ENCODE results near the gene GARS1.
"Not testable (repeated sequence)": the region's sequence is repeated elsewhere in the genome, so short reads cannot be mapped to it uniquely, and the experiment has no call there.

GARS1 gene, protein sequence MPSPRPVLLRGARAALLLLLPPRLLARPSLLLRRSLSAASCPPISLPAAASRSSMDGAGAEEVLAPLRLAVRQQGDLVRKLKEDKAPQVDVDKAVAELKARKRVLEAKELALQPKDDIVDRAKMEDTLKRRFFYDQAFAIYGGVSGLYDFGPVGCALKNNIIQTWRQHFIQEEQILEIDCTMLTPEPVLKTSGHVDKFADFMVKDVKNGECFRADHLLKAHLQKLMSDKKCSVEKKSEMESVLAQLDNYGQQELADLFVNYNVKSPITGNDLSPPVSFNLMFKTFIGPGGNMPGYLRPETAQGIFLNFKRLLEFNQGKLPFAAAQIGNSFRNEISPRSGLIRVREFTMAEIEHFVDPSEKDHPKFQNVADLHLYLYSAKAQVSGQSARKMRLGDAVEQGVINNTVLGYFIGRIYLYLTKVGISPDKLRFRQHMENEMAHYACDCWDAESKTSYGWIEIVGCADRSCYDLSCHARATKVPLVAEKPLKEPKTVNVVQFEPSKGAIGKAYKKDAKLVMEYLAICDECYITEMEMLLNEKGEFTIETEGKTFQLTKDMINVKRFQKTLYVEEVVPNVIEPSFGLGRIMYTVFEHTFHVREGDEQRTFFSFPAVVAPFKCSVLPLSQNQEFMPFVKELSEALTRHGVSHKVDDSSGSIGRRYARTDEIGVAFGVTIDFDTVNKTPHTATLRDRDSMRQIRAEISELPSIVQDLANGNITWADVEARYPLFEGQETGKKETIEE

GRCh38 chr7:30594540-30595435, at the start of gene GARS1:
Gene GARS1 (plus strand): TSS chr7:30594878. CDS start chr7:30594922, 44 bp downstream.
- peak; percentile 81 for DNase-seq (ENCODE audit: low spot score)

DNA sequence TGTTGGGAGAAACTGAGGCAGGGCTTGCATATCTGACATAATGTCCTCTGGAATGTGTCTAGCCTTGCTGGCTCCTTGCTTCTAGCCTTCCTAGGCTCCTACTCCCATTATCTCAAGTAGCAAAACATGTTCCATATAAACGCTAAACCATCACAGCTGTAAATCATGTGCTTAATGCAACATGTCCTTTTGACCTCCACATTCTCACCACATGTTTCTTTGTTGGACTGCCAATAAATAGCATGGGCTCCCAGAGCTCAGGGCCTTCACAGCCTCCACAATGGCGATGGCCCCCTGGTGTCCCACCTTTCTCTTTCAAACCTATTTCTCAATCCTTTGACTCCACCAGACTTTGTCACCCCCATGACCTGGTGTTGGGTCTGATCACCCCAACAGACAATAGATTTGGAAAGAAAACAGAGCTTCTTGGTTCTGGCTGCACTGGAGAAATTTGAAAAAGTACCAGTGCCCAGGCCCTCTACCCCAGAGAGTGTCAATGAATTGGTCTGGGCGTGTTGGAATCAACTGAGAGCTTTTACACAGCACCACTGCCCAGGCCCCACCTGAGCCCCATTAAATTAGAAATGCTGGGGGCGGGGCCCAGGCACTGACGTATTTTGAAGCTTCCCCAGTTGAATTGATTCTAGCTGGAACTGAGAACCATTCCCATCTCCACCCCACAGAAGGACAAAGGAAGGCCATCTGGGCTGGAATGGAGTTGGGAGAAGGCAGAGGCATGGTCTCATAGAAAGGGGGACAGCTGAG, 48.7 kb upstream of the GARS1 start:
- no peak for DNase-seq (ENCODE audit: low spot score)

GRCh38 chr7:30546596-30546995, 48.1 kb upstream of the GARS1 start:
- no peak for DNase-seq (ENCODE audit: low spot score)

DNA sequence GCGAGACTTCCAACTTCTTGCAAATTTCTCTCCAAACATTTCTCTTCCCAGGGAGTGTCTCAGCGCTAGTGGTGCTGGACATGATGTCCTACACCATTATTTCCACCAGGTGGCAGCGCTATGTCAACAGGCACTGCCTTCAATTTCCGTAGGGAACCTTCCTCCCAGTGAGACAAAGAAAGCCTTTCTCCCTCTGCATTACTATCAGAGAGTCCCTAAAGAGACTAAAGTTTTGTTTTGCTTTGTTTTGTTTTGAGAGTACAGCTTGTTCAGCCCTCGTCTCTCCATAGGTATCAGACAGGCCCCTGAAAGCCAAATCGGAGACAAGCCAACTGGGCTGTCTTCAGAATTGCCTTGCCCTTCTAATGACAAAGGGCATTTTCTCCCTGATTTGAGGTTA, 45.8 kb upstream of the GARS1 start:
- peak; percentile 86 for DNase-seq (ENCODE audit: low spot score)

DNA sequence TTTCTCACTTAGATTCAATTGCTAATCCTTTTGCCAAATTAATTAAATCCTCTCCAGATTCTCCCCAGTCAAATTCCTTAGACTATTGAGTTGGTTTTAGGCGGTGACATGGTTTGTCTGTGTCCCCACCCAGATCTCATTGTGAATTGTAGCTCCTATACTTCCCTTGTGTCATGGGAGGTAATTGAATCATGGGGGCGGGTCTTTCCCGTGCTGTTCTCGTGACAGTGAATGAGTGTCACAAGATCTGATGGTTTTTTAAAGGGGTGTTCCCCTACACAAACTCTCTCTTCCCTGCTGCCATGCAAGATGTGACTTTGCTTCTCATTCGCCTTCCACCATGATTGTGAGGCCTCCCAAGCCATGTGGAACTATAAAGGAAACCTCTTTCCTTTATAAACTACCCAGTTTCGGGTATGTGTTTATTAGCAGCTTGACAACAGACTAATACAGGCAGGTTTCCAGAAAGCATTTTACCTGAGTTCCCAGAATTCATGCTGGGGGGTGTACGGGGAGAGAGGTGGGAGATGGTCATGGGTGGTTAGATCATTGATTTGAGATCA, 44.7 kb upstream of the GARS1 start:
- no peak for DNase-seq (ENCODE audit: low spot score)

DNA sequence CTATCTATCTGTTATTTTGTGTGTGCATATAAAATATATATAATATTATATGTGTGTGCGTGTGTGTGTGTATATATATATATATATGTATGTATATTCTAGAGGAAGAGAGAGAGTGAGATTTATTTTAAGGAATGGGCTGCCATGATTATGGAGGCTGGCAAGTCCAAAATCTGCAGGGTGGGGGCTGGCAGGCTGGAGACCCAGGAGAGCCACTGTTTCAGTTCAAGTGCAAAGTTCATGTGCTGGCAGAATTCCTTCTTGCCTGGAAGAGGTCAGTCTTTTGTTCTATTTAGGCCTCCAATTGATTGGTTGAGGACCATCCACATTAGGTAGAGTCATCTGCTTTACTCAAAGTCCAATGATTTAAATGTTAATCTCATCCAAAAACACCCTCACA, 42.3 kb upstream of the GARS1 start:
- DNase-seq (ENCODE audit: low spot score): no peak

DNA sequence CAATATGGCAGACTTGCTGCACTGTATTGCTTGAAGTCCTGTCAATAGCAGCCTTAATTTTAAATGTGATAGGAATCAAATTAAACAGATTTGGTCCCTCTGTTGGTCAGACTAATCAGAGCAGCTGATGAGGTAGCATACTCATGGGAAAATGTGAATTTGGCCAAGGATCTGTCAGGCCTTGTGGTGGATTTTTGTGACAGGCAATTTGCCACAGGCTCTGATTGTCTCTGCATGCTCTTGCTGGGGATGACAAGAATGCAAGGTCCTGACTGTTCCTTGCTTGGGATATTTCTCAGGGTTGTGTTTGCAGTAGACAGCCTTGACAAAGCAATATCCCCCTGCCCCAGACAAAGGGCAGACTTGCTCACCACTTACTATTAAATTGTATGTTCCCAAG, 41.5 kb upstream of the GARS1 start:
- DNase-seq (ENCODE audit: low spot score): no peak

DNA sequence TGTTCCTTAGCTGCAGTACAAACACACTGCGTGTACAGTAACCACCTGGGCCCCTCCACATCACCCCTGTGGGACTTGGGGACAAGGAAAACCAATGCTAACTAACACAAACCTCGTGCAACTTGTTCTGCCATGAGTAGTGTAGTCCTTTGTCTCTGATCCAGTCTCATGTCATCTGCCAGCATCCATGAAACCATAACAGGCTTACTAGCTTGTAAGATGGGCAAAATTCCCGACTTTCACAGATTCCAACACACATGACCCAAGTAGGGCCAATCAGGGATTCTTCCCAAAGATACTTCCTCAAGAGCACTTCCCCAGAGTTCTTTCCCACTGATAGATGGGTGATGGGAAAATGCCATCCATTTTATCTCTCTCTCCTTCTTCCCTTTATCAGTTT, 41.1 kb upstream of the GARS1 start:
- DNase-seq (ENCODE audit: low spot score): no peak

DNA sequence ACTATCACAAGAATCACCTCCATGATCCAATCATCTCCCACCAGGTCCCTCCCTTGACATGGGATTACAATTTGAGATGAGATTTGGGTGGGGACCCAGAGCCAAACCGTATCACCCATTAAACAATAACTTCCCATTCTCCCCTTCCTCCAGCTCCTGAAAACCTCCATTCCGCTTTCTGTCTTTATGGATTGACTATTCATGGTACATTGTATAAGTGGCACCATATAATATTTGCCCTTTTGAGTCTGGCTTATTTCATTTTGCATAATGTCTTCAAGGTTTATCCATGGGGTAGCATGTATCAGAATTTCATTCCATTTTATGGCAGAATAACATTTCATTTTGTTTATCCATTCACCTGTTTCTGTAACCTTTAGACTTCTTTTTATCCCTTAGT, 39.2 kb upstream of the GARS1 start:
- DNase-seq (ENCODE audit: low spot score): no peak

- peak; percentile 20 for DNase-seq (ENCODE audit: low spot score)
Observed at GRCh38 chr7:30556840-30557239, 37.8 kb upstream of the GARS1 start.

DNA sequence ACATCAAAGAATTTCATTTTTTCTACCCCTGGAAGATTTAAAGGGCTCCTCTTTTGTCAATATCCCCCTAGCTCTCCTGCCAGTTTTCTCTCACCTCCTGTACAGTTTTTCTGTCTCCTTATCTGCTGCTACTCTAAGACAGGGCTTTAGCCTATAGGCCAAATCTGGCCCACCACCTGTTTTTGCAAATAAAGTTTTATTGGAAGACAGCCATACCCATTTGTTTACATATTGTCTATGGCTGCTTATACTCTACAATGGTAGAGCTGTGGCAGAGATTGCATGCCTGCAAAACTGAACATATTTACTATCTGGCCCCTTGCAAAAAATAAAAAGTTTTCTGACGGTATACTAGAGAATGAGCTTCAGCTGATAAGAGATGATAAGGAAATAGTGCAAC, 37.4 kb upstream of the GARS1 start:
- DNase-seq (ENCODE audit: low spot score): no peak

DNA sequence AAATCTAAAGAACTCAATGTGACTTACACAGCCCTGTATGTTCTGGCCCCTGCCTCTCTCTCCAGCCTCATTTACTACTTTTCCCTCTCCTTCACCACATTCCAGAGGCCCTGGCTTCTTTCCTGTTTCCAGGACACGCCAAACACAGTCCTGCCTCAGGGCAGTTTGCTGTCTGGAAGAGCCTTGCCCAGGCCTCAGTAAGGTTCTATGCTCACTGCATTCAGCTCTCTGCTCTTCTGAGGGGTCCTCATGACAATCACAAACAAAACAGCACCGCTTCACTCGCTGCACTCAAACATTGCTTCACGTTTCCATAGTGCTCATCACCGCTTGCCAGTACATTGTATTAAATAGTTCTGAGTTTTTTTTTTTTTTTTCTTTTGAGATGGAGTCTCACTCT, 35.1 kb upstream of the GARS1 start:
- no peak for DNase-seq (ENCODE audit: low spot score)

DNA sequence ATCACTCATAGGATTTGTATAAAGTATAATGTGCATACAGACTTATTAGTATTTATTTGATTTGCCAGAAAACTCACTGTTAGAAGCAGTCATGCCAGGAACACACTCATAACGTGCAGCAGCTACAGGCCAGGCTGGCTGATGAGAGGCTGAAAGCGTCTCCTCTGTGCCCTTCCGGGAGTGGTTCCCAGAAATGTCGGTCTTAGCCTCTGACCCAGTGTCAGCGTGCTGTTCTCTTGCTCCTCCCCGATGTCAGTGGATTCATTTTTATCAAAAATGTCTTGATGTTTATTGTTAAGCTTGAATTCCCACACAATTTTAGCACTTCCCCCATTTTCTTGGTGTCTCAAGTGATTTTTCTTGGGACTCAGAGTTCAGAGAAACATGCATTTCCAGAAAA, 33.3 kb upstream of the GARS1 start:
- DNase-seq (ENCODE audit: low spot score): no peak

DNA sequence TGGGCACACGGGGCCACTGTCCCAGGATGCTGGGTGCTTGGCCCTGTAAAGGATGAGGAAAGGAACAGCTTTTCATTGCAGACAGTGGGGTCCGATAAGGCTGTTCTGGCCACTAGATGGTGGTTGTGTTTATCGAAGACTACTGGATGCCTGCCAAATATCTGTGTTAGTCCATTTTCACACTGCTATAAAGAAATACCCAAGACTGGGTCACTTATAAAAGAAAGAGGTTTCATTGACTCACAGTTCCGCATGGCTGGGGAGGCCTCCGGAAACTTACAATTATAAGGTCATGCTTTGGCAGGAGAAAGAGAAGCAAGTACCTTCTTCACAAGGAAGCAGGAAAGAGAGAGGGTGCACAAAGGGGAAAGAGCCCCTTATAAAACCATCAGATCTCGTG, 32.2 kb upstream of the GARS1 start:
- peak; percentile 22 for DNase-seq (ENCODE audit: low spot score)

GRCh38 chr7:30562909-30563308, 31.8 kb upstream of the GARS1 start:
- no peak for DNase-seq (ENCODE audit: low spot score)

- no peak for DNase-seq (ENCODE audit: low spot score)
Observed at GRCh38 chr7:30563326-30563942, 31.2 kb upstream of the GARS1 start.

DNA sequence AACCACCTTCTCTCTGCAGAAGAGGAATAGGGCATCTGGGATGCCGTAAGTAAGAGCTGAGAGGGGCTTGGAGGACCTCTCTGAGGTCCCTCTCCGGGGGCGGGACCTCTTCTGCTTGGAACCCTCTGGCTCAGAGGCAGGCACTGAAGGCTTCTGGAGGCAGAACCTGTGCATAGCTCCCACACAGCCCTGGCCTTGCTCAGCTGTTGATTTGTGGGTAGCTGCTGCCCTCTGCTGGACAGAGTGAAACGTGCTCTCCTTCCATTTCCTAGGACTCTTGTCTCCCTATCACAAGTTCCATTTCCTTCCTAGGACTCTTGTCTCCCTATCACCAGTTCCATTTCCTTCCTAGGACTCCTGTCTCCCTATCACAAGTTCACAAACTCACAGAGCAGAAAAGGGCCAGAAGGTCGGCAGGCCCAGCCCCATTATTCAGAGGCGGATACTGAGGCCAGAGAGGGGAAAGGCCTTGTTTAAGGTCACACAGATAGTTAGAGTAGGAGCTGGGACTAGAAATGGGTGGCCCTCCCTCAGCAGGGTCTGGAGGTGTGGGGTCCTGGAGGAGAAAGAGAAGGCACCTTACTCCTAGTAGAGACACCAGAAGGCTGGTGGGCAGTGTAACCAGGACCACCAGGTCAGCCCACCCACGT, 30.3 kb upstream of the GARS1 start:
- peak; percentile 87 for DNase-seq (ENCODE audit: low spot score)

- no peak for DNase-seq (ENCODE audit: low spot score)
Observed at GRCh38 chr7:30566596-30566995, 28.1 kb upstream of the GARS1 start.

DNA sequence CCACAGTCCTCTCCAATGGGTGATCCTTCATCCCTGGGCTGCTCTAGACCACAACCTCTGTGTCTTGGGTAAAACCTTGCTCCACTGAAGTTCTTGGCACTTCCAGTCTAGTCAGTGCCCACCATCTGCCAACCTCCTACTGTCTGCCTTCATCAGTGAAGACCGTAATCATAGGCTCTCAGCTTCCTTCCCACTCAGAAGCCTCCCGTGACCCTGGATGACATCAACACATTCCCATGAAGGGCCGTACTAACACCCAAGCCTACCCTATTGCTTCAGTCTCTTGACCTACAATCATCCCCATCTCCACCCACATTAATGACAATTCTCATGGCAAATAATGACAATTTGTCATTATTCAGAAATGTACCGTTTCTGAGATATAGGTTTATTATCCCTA, 27.6 kb upstream of the GARS1 start:
- no peak for DNase-seq (ENCODE audit: low spot score)

- DNase-seq (ENCODE audit: low spot score): not testable (repeated sequence)
Observed at GRCh38 chr7:30570238-30570637, 24.4 kb upstream of the GARS1 start.
